ENCODE data around the gene AKIRIN1.

DNA sequence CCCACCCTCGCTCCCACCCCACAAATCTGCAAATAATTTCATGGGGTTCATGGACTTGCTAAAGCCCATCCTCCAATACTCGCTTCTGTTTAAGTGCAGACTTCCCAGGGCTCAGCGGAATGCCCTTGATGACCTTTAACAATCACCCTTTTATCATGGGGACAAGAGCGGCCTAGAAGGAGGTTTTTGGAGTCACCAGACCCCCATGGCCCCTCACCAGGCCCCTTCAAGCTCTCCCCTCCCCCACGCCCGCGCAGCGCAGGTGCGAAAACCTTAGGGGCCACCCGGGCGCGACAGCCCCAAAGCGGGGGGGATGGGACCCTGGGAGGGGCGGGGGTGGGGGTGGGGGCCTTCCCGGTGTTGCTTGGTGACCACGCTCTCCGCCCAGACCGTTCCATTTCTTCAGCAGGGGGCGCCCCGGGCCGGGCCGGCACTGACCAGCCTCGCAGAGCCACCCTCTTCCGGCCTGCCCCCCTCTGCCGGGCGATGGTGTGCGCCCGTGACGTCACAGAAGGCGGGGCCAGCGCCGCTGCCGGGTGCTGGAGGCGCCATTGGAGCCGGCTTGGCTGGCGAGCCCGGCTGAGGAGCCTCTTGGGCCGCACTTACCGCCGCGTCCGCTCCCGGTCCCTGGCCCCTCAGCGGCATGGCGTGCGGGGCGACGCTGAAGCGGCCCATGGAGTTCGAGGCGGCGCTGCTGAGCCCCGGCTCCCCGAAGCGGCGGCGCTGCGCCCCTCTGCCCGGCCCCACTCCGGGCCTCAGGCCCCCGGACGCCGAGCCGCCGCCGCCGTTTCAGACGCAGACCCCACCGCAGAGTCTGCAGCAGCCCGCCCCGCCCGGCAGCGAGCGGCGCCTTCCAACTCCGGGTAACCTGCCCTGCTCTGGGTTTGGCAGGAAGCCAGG lies at the start of gene AKIRIN1:
- no peak for TF ChIP-seq FOXA1 (IDR thresholded peaks at IDR 0.05)
- TF ChIP-seq ELF4 (IDR thresholded peaks at IDR 0.05), result peak; percentile 58; the same call in 1 of the 2 replicates
- no peak for TF ChIP-seq TARDBP (IDR thresholded peaks at IDR 0.05)
- TF ChIP-seq LEF1 (IDR thresholded peaks at IDR 0.05; ENCODE audit: borderline replicate concordance), result peak; percentile 78; the same call in 1 of the 2 replicates
- TF ChIP-seq FOXM1 (IDR thresholded peaks at IDR 0.05; ENCODE audit: borderline replicate concordance), result no peak
- no peak; the same call in 1 of the 2 replicates for TF ChIP-seq L3MBTL2 (conservative IDR thresholded peaks at IDR 0.05)
- no peak for TF ChIP-seq SUZ12 (IDR thresholded peaks at IDR 0.05)
- TF ChIP-seq ZNF384 (IDR thresholded peaks at IDR 0.05), result no peak

All from HEK293T (cell line).